Activated T-cell treated with anti-CD3 and anti-CD28 coated beads for 1 hour (primary cell): Measurements from ENCODE around the gene SLC27A5.

Experiments used
- DNase-seq: peaks from one replicate; pipeline ENCODE4 v3.0.0-alpha.2; 2020; ENCODE audit warnings: low read depth

The SLC27A5 gene, protein sequence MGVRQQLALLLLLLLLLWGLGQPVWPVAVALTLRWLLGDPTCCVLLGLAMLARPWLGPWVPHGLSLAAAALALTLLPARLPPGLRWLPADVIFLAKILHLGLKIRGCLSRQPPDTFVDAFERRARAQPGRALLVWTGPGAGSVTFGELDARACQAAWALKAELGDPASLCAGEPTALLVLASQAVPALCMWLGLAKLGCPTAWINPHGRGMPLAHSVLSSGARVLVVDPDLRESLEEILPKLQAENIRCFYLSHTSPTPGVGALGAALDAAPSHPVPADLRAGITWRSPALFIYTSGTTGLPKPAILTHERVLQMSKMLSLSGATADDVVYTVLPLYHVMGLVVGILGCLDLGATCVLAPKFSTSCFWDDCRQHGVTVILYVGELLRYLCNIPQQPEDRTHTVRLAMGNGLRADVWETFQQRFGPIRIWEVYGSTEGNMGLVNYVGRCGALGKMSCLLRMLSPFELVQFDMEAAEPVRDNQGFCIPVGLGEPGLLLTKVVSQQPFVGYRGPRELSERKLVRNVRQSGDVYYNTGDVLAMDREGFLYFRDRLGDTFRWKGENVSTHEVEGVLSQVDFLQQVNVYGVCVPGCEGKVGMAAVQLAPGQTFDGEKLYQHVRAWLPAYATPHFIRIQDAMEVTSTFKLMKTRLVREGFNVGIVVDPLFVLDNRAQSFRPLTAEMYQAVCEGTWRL

GRCh38 chr19:58511353-58512208, at the start of gene SLC27A5:
Gene SLC27A5 (minus strand): TSS chr19:58511992. CDS start chr19:58511955, 37 bp downstream.
- no peak for DNase-seq

DNA sequence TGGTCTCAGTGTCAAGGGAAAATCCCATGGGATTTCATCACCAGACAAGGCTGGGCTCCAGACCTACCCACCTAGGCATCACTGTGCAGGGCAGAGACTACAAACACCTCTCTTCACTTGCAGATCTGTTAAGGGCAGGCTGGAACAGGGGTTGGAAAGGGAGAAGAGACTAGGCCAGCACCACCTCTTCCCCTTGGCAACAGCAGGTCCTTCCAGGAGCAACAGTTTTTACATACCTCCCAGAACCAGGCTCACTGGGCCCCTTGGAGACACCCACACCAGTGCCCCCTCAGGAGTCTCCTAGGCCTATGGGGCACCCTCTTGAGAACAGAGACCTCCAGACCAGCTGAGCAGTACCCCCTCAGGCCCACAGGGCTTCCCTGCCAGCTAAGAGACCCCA, 49.1 kb upstream of the SLC27A5 start:
- DNase-seq: no peak

DNA sequence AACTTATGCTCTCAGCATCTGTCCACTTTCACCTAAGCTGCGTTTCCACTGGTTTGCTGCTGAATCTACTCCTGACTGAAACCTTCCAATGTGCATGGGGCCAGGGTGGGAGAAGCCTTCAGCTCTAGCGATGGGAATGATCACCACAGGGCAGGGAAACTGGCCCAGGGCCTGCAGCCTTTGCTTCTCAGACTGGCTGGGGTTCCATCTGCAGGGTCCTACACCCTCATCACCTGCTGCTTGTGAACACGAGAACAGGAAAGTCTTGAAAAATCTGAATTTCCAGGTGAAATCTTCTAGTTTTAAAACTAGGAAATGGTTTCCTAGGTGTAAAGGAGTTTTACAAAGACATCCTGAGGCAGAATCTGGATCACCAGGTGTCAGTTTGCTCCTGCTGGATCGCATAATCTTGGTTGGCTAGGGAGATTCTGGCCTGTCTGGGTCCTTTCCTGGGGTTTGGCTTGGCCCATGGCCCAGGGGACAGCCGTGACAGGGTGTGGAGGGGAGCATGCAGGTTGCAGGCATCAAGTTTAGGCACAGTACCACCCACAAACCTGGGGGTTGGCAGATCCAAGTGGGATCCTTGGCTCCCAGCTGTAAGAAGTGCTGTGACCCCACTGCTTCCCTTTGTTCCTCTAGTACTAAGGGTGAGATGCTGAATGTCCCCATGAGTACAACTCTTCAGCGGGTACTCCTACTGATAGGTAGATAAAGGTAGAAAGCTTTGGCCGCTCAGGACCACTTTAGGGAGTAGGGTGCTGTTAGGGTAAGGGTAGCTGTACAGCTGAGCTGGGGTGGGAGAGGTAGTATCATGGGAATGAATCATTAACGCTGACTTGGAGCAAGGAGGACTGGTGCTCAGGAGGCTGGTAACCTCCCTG, 48.5 kb upstream of the SLC27A5 start:
- no peak for DNase-seq

- no peak for DNase-seq
Observed at GRCh38 chr19:58559275-58560006, 47.6 kb upstream of the SLC27A5 start.

- peak; percentile 99 for DNase-seq
Observed at GRCh38 chr19:58558623-58559274, 47.0 kb upstream of the SLC27A5 start.

GRCh38 chr19:58558066-58558622, 46.4 kb upstream of the SLC27A5 start, which contains the start of gene UBE2M:
Gene UBE2M (minus strand): TSS chr19:58558611. CDS start chr19:58558381, 230 bp downstream.
- DNase-seq: no peak

DNA sequence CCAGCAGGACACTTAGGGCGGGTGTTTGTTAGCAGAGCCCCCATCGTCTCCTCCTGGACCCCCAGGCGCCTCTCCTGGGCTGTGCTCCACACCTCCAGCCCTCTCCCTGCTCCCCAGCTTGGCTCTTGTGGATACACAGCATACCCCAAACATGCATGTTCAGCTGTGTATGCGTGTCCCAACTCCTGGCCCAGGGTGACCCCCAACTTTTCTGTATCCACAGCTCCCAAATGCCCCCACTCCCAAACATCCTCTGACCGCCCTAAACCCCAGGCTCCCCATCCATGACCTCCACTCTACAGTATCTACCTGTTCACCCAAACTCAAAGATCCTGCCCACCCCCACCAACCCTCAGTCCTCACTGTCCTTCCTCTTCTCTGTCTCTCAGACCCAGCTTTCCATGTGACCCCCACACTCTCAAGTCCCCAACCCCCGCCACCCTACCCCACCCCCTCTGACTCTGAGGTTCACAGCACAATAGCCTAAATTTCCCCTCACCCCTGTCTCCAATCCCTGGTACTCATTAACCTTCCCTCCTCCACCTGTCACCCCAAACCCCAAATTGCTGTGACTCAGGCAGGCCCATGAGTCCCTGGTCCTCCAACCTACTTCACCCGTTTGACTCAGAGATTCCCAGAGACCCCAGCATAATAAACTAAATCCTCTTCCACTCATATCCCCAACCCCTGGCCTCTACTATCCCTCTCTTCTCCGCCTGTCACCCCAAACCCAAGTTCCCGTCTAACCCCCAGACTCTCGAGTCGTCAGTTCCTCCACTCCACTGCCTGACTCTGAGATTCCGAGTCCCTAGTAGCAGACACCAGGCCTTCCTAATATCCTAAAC, 45.7 kb upstream of the SLC27A5 start:
- no peak for DNase-seq

GRCh38 chr19:58556622-58557220, 44.9 kb upstream of the SLC27A5 start:
- DNase-seq: no peak

DNA sequence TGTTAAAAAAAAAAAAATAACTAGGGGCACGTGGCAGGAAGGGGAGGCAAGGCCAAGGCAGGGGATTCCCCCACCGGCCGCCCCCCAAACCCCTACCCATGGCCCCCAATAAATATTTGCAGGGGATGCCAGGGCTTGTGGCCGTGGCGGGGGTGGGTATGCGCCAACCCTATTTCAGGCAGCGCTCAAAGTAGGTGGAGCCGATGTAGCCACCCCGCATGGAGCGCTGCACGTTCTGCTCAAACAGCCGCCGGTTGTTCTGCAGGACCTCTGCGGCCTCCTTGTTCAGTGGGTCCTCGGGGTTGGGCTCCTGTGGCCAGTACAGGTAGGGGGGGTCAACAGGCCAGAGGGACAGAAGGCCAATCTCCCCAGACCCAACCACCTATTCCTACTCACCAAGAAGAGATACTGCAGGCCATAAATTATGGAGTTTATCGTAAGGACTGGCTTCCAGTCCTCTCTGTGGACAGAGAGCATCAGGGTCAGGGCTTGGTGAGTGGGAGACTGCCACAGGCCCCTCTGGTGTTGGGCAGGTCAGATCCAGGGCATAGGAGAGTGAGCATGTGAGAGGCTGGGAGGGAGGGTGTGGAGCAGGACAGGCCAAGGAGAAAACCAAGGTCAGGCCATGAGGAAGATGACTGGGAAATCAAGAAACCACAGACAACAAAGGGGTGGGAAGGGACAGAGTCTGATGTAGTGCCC, 44.3 kb upstream of the SLC27A5 start:
- DNase-seq: no peak

GRCh38 chr19:58555369-58555885, 43.6 kb upstream of the SLC27A5 start:
- no peak for DNase-seq

- peak; percentile 98 for DNase-seq
Observed at GRCh38 chr19:58554494-58555368, 42.9 kb upstream of the SLC27A5 start, which contains the start of gene CHMP2A. Gene CHMP2A (minus strand): TSS chr19:58555105. CDS start chr19:58554212, 893 bp downstream.

GRCh38 chr19:58553799-58554493, 42.2 kb upstream of the SLC27A5 start:
- DNase-seq: no peak

DNA sequence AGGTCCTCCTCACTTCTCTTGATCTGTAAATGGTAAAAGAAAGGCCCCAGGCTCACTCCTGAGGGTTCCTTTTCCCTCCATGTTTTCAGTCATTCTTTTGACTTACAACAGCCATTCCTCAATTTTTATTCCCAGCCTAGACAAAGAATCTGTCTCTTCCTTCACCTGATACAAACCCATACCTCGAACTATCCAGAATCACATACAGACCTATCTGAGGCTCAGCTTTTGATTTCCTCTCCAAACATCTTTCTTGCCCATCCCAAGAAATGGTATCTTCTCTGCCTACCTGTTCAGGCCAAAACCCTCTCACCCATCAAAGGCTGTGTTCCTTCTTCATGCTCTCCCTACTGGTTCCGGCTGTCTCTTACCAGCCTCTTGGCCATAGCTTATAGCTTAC, 40.9 kb upstream of the SLC27A5 start:
- DNase-seq: no peak

DNA sequence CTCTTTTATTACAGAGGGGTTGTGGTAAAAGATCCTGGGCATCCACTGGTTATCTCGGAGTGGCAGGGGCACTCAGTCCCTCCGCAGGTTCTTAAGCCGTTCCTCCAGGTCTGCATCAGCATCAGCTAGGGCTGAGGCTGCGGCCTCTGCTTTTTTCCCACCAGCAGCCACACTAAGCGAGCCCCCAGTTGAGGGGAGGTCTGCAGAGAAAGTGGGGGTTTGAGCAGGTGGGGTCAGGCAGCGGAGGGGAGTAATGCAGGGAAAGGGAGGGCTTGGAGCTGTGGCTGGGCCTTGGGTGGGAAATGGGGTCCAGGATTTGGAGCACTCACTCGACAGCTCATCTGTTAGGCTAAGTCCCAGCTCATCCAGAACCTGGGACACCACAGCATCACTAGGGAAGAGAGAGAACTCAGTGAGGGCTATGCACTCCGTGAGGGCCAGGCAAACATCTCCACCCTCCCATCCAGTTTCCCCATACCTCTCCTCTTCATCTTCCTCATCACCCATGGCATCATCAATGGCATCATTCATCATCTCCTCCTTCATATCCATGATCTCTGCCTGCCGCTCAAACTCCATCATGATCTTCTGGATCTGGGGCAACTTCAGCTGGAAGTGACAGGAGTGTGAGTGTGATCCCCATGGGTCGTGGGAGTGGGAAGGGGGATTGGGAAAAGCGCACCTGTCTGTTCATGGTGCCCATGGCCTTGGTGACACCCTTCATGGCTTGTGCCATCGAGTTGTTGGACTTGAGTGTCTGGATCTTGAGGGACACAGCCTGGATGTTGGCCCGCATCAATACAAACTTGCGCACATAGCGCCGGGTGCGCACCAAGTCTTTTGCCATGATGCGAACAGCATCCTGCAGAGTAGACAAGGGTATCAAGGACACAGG, 40.0 kb upstream of the SLC27A5 start:
- DNase-seq: no peak

- no peak for DNase-seq
Observed at GRCh38 chr19:58551123-58551497, 39.3 kb upstream of the SLC27A5 start.
